Progenitor cell of endocrine pancreas (in vitro differentiated cells): ENCODE data around the gene SAMSN1. TPM values are rescaled to one million over a fixed set of nuclear protein-coding genes. Genes with fewer than 3 reads are reported as not detected.
"Not testable (repeated sequence)": the region's sequence is repeated elsewhere in the genome, so short reads cannot be mapped to it uniquely, and the experiment has no call there.

Experiments
- DNase-seq: peaks from one replicate; pipeline ENCODE4 v3.0.0; 2021; ENCODE audit warnings: low spot score; ENCODE audit not compliant: unreplicated experiment
- H3K27ac Mint-ChIP-seq: 2 replicates; pipeline ENCODE4 v1.8.0; 2021; ENCODE audit warnings: mild to moderate bottlenecking, moderate library complexity, mixed read lengths
- H3K27me3 Mint-ChIP-seq: 2 replicates; pipeline ENCODE4 v1.8.0; 2021; ENCODE audit warnings: mixed read lengths
- H3K36me3 Mint-ChIP-seq: 2 replicates; pipeline ENCODE4 v1.8.0; 2022; ENCODE audit warnings: mixed read lengths; ENCODE audit not compliant: insufficient read depth
- H3K4me1 Mint-ChIP-seq: 2 replicates; pipeline ENCODE4 v1.8.0; 2021; ENCODE audit warnings: low read depth, mixed read lengths
- H3K4me3 Mint-ChIP-seq: 2 replicates; pipeline ENCODE4 v1.8.0; 2021; ENCODE audit warnings: low read depth, mild to moderate bottlenecking, moderate library complexity, mixed read lengths
- H3K9me3 Mint-ChIP-seq: 2 replicates; pipeline ENCODE4 v1.8.0; 2021; ENCODE audit warnings: low read depth, mixed read lengths
- CTCF ChIP-seq: fragments of 200-600 bp; sonication (generic); IDR thresholded peaks from one replicate; pipeline ENCODE4 v1.5.0; 2021; ENCODE audit warnings: antibody characterized with exemption, mild to moderate bottlenecking; ENCODE audit not compliant: unreplicated experiment
- total RNA-seq: library from RNA; stranded (reverse); gene quantifications from 2 replicates; pipeline ENCODE4 v1.2.1, GENCODE V29; 2021

SAMSN1 gene
- total RNA-seq, 1 donor from 2014 or later = not detected

DNA sequence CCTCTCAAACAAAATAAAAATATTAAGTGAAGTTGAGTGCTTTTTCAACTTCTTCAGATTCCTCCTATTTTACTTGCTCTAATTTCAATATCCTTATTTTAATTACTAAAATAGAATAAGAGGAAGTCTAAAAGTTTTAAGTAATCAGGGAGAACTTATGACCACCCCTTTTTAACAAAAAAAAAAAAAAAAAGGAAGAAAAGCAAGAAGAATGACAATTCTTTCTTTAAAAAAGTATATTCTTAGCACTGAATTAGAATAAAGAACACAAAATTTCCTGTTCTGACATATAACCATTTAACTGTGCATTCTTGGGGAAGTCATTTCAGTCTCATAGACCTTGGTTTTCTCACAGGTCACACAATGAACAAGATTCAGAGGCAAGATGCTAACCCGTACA lies 46.8 kb downstream of the SAMSN1 start:
- Mint-ChIP-seq H3K36me3 (no peaks in the 10 kb centered on the region), H3K9me3 (no peaks in the 10 kb centered on the region), H3K27ac (no peak overlapping the region), H3K4me3 (no peak overlapping the region), H3K4me1 (peaks cover 1% of the 10 kb centered on the region), H3K27me3 (no peaks in the 10 kb centered on the region)
- DNase-seq = no peak
- TF ChIP-seq CTCF = no peak

- no peak for DNase-seq
- Mint-ChIP-seq H3K27me3 (no peaks in the 10 kb centered on the region), H3K4me3 (no peak overlapping the region), H3K36me3 (no peaks in the 10 kb centered on the region), H3K9me3 (no peaks in the 10 kb centered on the region), H3K4me1 (peaks cover 1% of the 10 kb centered on the region), H3K27ac (no peak overlapping the region)
- TF ChIP-seq CTCF = no peak
Measured at GRCh38 chr21:14497825-14498224, 48.3 kb downstream of the SAMSN1 start.

GRCh38 chr21:14495075-14495474 lies 51.0 kb downstream of the SAMSN1 start:
- Mint-ChIP-seq H3K4me3 (no peak overlapping the region), H3K36me3 (no peaks in the 10 kb centered on the region), H3K4me1 (peaks cover 5% of the 10 kb centered on the region), H3K27me3 (no peaks in the 10 kb centered on the region), H3K27ac (no peak overlapping the region), H3K9me3 (no peaks in the 10 kb centered on the region)
- DNase-seq = no peak
- TF ChIP-seq CTCF = no peak

DNA sequence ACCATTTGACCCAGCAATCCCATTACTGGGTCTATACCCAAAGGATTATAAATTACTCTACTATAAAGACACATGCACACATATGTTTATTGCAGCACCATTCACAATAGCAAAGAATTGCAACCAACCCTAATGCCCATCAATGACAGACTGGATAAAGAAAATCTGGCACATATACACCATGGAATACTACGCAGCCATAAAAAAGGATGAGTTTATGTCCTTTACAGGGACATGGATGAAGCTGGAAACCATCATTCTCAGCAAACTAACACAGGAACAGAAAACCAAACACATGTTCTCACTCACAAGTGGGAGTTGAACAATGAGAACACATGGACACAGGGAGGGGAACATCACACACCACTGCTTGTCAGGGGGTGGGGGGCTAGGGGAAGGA lies 51.9 kb downstream of the SAMSN1 start:
- not testable (repeated sequence) for H3K4me3 Mint-ChIP-seq, H3K27ac Mint-ChIP-seq, H3K36me3 Mint-ChIP-seq, H3K27me3 Mint-ChIP-seq, H3K9me3 Mint-ChIP-seq, H3K4me1 Mint-ChIP-seq, DNase-seq

GRCh38 chr21:14493731-14494130 lies 52.4 kb downstream of the SAMSN1 start:
- Mint-ChIP-seq H3K9me3 (no peaks in the 10 kb centered on the region), H3K4me1 (peaks cover 5% of the 10 kb centered on the region)
- DNase-seq = no peak

More at GRCh38 chr21:14493731-14494130, 52.4 kb downstream of the SAMSN1 start:
- Mint-ChIP-seq H3K36me3 (no peaks in the 10 kb centered on the region), H3K4me3 (no peak overlapping the region), H3K27me3 (no peaks in the 10 kb centered on the region), H3K27ac (no peak overlapping the region)
- TF ChIP-seq CTCF = no peak
